GM12891 (cell line): ENCODE results near the gene UGT1A8.

ENCODE experiments used
- PAX5 ChIP-seq: IDR thresholded peaks from 2 replicates; pipeline ENCODE4 v1.6.1; 2011; ENCODE audit warnings: low read length, moderate library complexity, mild to moderate bottlenecking; ENCODE audit not compliant: insufficient read depth, severe bottlenecking
- POLR2A ChIP-seq: IDR thresholded peaks from 2 replicates; pipeline ENCODE4 v1.6.1; 2011; ENCODE audit warnings: low read depth, low read length, control low read depth
- POLR2AphosphoS5 ChIP-seq: IDR thresholded peaks from 2 replicates; pipeline ENCODE4 v1.6.1; 2011; ENCODE audit warnings: low read depth, low read length, control low read depth
- POU2F2 ChIP-seq: IDR thresholded peaks from 2 replicates; pipeline ENCODE4 v1.6.1; 2011; ENCODE audit warnings: low read depth, mild to moderate bottlenecking, control low read depth, low read length, moderate library complexity
- SPI1 ChIP-seq: IDR thresholded peaks from 2 replicates; pipeline ENCODE4 v1.6.1; 2011; ENCODE audit warnings: low read depth, low read length, control low read depth
- TAF1 ChIP-seq: IDR thresholded peaks from 2 replicates; pipeline ENCODE4 v1.6.1; 2011; ENCODE audit warnings: low read depth, low read length, control low read depth

DNA sequence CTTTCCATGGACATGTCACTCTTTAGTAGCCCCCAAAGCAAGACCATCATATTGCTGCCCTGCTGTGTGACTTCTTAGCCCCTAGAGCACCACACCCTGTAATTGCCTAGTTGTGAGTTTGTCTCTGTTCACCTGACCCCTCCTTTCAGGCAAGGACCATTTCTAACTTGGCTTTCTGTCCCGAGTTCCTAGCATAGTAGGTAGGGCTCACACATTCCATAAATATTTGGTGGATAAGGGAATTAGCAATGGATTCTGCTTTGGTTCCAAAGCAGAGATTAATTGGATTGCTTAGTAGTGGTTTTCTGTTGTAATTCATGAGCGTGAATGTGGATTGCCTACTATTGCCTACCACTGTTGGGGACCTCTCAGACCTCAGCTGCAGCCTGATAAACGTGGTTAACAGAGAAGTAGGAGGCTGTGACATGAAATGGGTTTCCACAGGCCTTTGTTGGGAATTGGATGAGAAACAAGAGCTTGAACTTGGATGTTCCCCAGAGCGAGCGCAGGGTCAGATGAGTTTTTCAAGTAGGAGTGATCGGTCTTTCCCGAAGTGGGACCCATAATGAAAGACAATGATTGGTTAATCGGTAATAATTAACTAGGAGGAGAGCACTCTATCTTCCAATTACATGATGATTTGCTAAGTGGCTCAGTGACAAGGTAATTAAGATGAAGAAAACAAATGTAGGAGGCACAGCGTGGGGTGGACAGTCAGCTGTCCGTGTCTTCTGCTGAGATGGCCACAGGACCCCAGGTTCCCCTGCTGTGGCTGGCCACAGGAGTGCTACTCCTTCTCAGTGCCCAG lies 129.2 kb downstream of the UGT1A8 start:
- TF ChIP-seq POLR2AphosphoS5 (no peak), POLR2A (no peak), TAF1 (no peak), PAX5 (no peak), SPI1 (no peak), POU2F2 (no peak)
